Vagina (tissue), 2 donors: ENCODE measurements around the gene AJAP1. TPM values are rescaled to one million over a fixed set of nuclear protein-coding genes. Genes with fewer than 3 reads are reported as not detected.

Experiments
- DNase-seq, 2 donors: peaks; one replicate each; pipeline ENCODE4 v3.0.0-alpha.2; 2017; ENCODE audit errors: extremely low spot score in 2 of 2
- H3K27ac ChIP-seq: fragments of 200-600 bp; sonication (generic); one replicate; pipeline ENCODE4 v1.5.1; 2019
- H3K27me3 ChIP-seq: fragments of 200-600 bp; sonication (generic); one replicate; pipeline ENCODE4 v1.5.1; 2019
- H3K36me3 ChIP-seq, 2 donors: fragments of 200-600 bp; sonication (generic); one replicate each; pipeline ENCODE4 v1.5.1; 2017 to 2019
- H3K4me1 ChIP-seq: fragments of 200-600 bp; sonication (generic); one replicate; pipeline ENCODE4 v1.5.1; 2019
- H3K4me3 ChIP-seq, 2 donors: fragments of 200-600 bp; sonication (generic); 1 replicate in 1 of 2; 2 replicates in 1 of 2; pipeline ENCODE4 v1.5.1; 2016 to 2019
- H3K9me3 ChIP-seq: fragments of 200-600 bp; sonication (generic); one replicate; pipeline ENCODE4 v1.5.1; 2019
- POLR2A ChIP-seq, 2 donors: fragments of 450-650 bp; IDR thresholded peaks; one replicate each; pipeline ENCODE4 v1.6.1; 2017; ENCODE audit warnings: antibody characterized with exemption in 2 of 2, mild to moderate bottlenecking in 2 of 2, moderate library complexity in 2 of 2
- POLR2AphosphoS5 ChIP-seq, 2 donors: sonication (generic); formaldehyde crosslinking; IDR thresholded peaks; one replicate each; pipeline ENCODE4 v1.9.0; 2017; ENCODE audit warnings: antibody characterized with exemption in 2 of 2, mild to moderate bottlenecking in 2 of 2, low read depth in 1 of 2; ENCODE audit not compliant: insufficient read depth in 1 of 2
- intact Hi-C: fragments of 100-400 bp; cut with DNase I; formaldehyde crosslinking; loops from one replicate; pipeline ENCODE4 v1.15.1; 2023
- total RNA-seq: library from RNA; depleted of rRNA; stranded (reverse); fragments of >200 nt; gene quantifications from one replicate; pipeline ENCODE4 v1.2.3, GENCODE V29; 2016
- TF ChIP-seq, protein P1 (sequence below), 3 experiments: fragments of 450-650 bp in 2 of 3; fragments of 200-600 bp in 1 of 3; sonication (generic) in 1 of 3; IDR thresholded peaks; one replicate each; pipeline ENCODE4 v1.5.1; 2017 to 2019; ENCODE audit warnings: antibody characterized with exemption in 3 of 3, mild to moderate bottlenecking in 2 of 3, moderate library complexity in 2 of 3

The AJAP1 gene
- total RNA-seq, 1 donor from 2014 or later: 1.7 TPM

DNA sequence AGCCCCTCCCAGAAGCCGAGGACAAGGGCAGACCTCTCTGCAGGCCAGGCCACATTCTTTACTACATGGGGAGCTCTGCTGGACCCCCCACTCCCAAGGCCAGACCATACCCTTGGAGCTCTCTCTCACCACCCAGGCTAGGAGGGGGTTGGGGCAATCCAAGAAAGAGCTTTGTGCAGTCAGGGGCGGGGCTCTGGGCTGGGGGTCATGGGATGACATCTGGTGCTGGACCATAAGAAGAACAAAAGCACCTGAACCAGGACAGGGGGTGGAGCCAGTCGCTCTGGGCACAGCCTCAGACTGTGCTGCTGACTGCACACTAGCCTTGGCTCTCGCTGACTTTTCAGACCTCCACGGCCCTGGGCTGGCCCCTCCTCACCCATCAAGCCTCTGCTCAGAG lies 23.1 kb upstream of the AJAP1 start:
- Histone ChIP-seq H3K4me1 (no peaks in the 10 kb centered on the region), H3K4me3 (no peak overlapping the region), H3K36me3 (no peaks in the 10 kb centered on the region), H3K9me3 (no peaks in the 10 kb centered on the region), H3K27ac (no peak overlapping the region), H3K27me3 (no peaks in the 10 kb centered on the region)
- intact Hi-C loops: no loop called here
- no peak for DNase-seq
- TF ChIP-seq, protein P1, sequence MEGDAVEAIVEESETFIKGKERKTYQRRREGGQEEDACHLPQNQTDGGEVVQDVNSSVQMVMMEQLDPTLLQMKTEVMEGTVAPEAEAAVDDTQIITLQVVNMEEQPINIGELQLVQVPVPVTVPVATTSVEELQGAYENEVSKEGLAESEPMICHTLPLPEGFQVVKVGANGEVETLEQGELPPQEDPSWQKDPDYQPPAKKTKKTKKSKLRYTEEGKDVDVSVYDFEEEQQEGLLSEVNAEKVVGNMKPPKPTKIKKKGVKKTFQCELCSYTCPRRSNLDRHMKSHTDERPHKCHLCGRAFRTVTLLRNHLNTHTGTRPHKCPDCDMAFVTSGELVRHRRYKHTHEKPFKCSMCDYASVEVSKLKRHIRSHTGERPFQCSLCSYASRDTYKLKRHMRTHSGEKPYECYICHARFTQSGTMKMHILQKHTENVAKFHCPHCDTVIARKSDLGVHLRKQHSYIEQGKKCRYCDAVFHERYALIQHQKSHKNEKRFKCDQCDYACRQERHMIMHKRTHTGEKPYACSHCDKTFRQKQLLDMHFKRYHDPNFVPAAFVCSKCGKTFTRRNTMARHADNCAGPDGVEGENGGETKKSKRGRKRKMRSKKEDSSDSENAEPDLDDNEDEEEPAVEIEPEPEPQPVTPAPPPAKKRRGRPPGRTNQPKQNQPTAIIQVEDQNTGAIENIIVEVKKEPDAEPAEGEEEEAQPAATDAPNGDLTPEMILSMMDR (IDR thresholded peaks at IDR 0.05): no peak
- TF ChIP-seq POLR2A (IDR thresholded peaks at IDR 0.05) (no peak), POLR2AphosphoS5 (IDR thresholded peaks at IDR 0.05; ENCODE audit: insufficient read depth in 1 of 2, low read depth in 1 of 2) (no peak)

DNA sequence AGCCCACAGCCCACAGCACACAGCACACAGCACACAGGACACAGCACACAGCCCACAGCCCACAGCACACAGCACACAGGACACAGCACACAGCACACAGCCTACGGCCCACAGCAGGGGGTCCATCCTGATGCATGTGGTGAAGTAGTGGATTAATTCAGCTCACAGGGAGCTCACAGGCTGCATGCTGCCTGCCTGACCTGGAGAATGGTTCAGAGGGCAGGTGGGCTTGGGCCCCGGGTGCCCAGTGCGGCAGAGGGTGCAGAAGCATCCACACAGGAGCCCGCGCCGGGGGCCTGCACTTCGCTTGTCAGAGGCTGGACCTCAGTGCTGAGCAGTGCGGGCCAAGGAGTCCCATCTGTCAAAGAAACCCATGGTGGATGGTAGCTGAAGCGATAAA lies 21.1 kb upstream of the AJAP1 start:
- Histone ChIP-seq H3K9me3 (no peaks in the 10 kb centered on the region), H3K27me3 (no peaks in the 10 kb centered on the region), H3K4me3 (no peak overlapping the region), H3K4me1 (no peaks in the 10 kb centered on the region), H3K27ac (no peak overlapping the region), H3K36me3 (no peaks in the 10 kb centered on the region)
- no peak for TF ChIP-seq POLR2A (IDR thresholded peaks at IDR 0.05)
- TF ChIP-seq, protein P1 (IDR thresholded peaks at IDR 0.05): no peak
- intact Hi-C loops: no loop called here
- DNase-seq: no peak

DNA sequence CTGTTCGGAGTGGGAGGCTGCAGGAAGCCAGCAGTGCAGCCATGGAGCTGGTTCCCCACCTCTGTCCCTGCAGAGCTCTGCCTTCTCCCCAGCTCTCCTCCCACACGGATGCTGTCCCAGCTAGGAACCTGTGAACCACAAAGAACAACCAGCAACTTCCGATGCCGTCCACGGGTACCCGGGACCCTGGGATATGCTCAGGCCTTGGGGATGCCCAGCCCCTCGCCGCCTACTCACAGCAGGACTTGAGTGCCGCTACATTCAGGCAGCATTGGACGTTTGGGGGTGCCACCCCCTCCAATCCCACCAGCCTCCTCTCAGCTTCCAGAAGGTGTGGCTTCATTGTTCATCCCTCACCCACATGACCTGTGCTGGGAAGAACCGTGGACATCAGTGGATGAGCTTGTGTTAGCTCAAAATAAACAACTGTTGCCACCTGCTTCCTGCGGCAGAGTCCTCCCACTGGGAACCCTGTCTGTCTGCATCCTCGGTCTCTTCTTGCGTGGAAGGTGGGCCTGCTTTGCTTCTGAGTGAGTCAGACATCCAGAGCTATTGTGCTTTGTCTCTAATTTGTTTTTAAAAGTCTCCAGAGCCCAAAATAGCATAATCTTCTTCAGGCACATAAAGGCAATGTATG lies 20.1 kb upstream of the AJAP1 start:
- TF ChIP-seq POLR2AphosphoS5 (IDR thresholded peaks at IDR 0.05; ENCODE audit: insufficient read depth in 1 of 2, low read depth in 1 of 2) (no peak), POLR2A (IDR thresholded peaks at IDR 0.05) (no peak)
- TF ChIP-seq, protein P1 (IDR thresholded peaks at IDR 0.05): no peak
- intact Hi-C loops: no loop called here
- no peaks in the 10 kb centered on the region for H3K4me1 ChIP-seq

GRCh38 chr1:4634793-4635406 lies 19.5 kb upstream of the AJAP1 start:
- intact Hi-C loops: no loop called here
- H3K4me3 ChIP-seq: no peak overlapping the region
- H3K27me3 ChIP-seq: no peaks in the 10 kb centered on the region
- DNase-seq: no peak
- no peaks in the 10 kb centered on the region for H3K9me3 ChIP-seq
- no peak for TF ChIP-seq POLR2AphosphoS5 (IDR thresholded peaks at IDR 0.05; ENCODE audit: insufficient read depth in 1 of 2, low read depth in 1 of 2)
- TF ChIP-seq POLR2A (IDR thresholded peaks at IDR 0.05): no peak
- TF ChIP-seq, protein P1 (IDR thresholded peaks at IDR 0.05): no peak
- H3K4me1 ChIP-seq: no peaks in the 10 kb centered on the region
- no peaks in the 10 kb centered on the region for H3K36me3 ChIP-seq
- no peak overlapping the region for H3K27ac ChIP-seq

More for the DNA sequence above, 20.1 kb upstream of the AJAP1 start:
- H3K27ac ChIP-seq: no peak overlapping the region
- no peaks in the 10 kb centered on the region for H3K36me3 ChIP-seq
- no peak overlapping the region for H3K4me3 ChIP-seq
- H3K9me3 ChIP-seq: no peaks in the 10 kb centered on the region
- no peak for DNase-seq
- no peaks in the 10 kb centered on the region for H3K27me3 ChIP-seq

GRCh38 chr1:4636186-4636585 lies 18.2 kb upstream of the AJAP1 start:
- DNase-seq: no peak
- Histone ChIP-seq H3K27me3 (no peaks in the 10 kb centered on the region), H3K9me3 (no peaks in the 10 kb centered on the region), H3K4me3 (no peak overlapping the region), H3K27ac (no peak overlapping the region), H3K36me3 (no peaks in the 10 kb centered on the region), H3K4me1 (no peaks in the 10 kb centered on the region)
- TF ChIP-seq POLR2A (IDR thresholded peaks at IDR 0.05) (no peak), POLR2AphosphoS5 (IDR thresholded peaks at IDR 0.05; ENCODE audit: insufficient read depth in 1 of 2, low read depth in 1 of 2) (no peak)
- TF ChIP-seq, protein P1 (IDR thresholded peaks at IDR 0.05): no peak
- intact Hi-C loops: no loop called here
